HEK293T (cell line): ENCODE measurements around the gene MORC1.

Experiments
- CTCF ChIA-PET: fragments of 350-600 bp; formaldehyde crosslinking; extraction: SDS; loops from one replicate; lab custom pipeline; 2021; ENCODE audit warnings: antibody characterized with exemption, inconsistent platforms; lab: Yijun Ruan, JAX
- POLR2A ChIA-PET: fragments of 350-600 bp; formaldehyde crosslinking; extraction: SDS; loops from one replicate; lab custom pipeline; 2020; ENCODE audit warnings: antibody characterized with exemption, inconsistent platforms; lab: Yijun Ruan, JAX
- DNase-seq: peaks from one replicate; pipeline ENCODE4 v3.0.0; 2012; ENCODE audit warnings: mixed read lengths; ENCODE audit errors: extremely low spot score
- ARNT ChIP-seq: fragments of 450-650 bp; IDR thresholded peaks from 2 replicates; pipeline ENCODE4 v1.6.1; 2017; ENCODE audit warnings: mild to moderate bottlenecking
- BHLHE40 ChIP-seq: fragments of 450-650 bp; IDR thresholded peaks from 2 replicates; pipeline ENCODE4 v1.6.1; 2016; ENCODE audit warnings: mild to moderate bottlenecking, moderate library complexity, borderline replicate concordance
- CTBP1 ChIP-seq: fragments of 450-650 bp; IDR thresholded peaks from 2 replicates; pipeline ENCODE4 v1.6.1; 2016; ENCODE audit warnings: borderline replicate concordance
- ELF4 ChIP-seq: fragments of 450-650 bp; IDR thresholded peaks from 2 replicates; pipeline ENCODE4 v1.6.1; 2017; ENCODE audit warnings: antibody characterized with exemption
- FOXA1 ChIP-seq: fragments of 450-650 bp; IDR thresholded peaks from 2 replicates; pipeline ENCODE4 v1.6.1; 2016; ENCODE audit warnings: mild to moderate bottlenecking
- FOXK2 ChIP-seq: fragments of 450-650 bp; IDR thresholded peaks from 2 replicates; pipeline ENCODE4 v1.6.1; 2016; ENCODE audit warnings: mild to moderate bottlenecking
- FOXM1 ChIP-seq: fragments of 450-650 bp; IDR thresholded peaks from 2 replicates; pipeline ENCODE4 v1.6.1; 2017; ENCODE audit warnings: mild to moderate bottlenecking, borderline replicate concordance
- HDGF ChIP-seq: fragments of 450-650 bp; IDR thresholded peaks from 2 replicates; pipeline ENCODE4 v1.6.1; 2017; ENCODE audit warnings: antibody characterized with exemption, borderline replicate concordance
- L3MBTL2 ChIP-seq: fragments of 450-650 bp; conservative IDR thresholded peaks from 2 replicates; pipeline ENCODE4 v1.6.1; 2016; ENCODE audit warnings: mild to moderate bottlenecking
- LEF1 ChIP-seq: fragments of 450-650 bp; IDR thresholded peaks from 2 replicates; pipeline ENCODE4 v1.6.1; 2017; ENCODE audit warnings: mild to moderate bottlenecking, borderline replicate concordance
- NFRKB ChIP-seq: fragments of 450-650 bp; IDR thresholded peaks from 2 replicates; pipeline ENCODE4 v1.6.1; 2016; ENCODE audit warnings: mild to moderate bottlenecking, moderate library complexity
- SP1 ChIP-seq: fragments of 450-650 bp; IDR thresholded peaks from 2 replicates; pipeline ENCODE4 v1.6.1; 2017
- SUZ12 ChIP-seq: fragments of 450-650 bp; IDR thresholded peaks from 2 replicates; pipeline ENCODE4 v1.6.1; 2016; ENCODE audit warnings: mild to moderate bottlenecking
- TARDBP ChIP-seq: fragments of 450-650 bp; IDR thresholded peaks from 2 replicates; pipeline ENCODE4 v1.6.1; 2016
- ZNF384 ChIP-seq: fragments of 450-650 bp; IDR thresholded peaks from 2 replicates; pipeline ENCODE4 v1.6.1; 2016
- TF ChIP-seq, protein P1 (sequence below): fragments of 450-650 bp; IDR thresholded peaks from 2 replicates; pipeline ENCODE4 v1.6.1; 2016

The MORC1 gene

DNA sequence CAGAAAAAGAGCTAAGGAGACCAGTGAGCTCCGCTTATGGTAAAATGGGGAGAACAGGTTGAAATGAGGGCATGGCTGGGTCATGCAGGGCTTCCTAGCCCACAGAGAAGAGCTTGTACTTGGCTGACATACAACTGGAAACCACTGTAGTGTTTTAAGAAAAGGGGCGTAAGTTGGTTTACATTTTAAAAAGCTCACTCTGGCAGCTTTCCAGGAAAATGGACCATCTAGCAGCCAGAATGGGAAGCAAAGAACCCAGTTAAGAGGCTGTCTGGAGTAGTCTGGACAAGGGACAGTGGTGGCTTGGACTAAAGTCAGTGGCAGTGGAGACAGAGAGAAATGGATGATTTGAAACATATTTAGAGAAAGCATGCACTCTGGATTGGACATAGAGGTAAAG lies 1.9 kb downstream of the MORC1 start:
- DNase-seq, result no peak
- CTCF ChIA-PET, result no interaction called here
- POLR2A ChIA-PET, result no interaction called here
- TF ChIP-seq ELF4 (no peak), ARNT (no peak)
- TF ChIP-seq, protein P1, sequence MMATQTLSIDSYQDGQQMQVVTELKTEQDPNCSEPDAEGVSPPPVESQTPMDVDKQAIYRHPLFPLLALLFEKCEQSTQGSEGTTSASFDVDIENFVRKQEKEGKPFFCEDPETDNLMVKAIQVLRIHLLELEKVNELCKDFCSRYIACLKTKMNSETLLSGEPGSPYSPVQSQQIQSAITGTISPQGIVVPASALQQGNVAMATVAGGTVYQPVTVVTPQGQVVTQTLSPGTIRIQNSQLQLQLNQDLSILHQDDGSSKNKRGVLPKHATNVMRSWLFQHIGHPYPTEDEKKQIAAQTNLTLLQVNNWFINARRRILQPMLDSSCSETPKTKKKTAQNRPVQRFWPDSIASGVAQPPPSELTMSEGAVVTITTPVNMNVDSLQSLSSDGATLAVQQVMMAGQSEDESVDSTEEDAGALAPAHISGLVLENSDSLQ, result no peak

DNA sequence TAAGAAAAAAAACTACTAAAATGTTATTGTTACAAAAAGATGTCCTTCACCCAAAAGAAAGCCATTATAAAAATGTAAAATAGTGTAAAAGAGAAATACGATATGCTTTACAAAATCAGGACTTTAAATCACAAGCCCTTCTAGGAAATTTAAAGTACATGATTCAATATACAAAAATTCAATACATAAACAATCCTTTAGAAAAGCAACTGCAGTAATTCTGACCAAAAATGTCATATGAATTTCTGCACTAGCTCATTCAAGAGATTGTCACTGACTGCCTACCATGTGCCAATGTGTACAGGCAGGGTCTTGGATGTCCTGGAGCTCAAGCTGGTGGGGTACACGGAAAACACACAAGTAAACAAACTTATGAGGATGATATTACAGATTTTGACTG lies 2.5 kb downstream of the MORC1 start:
- TF ChIP-seq NFRKB (no peak), SP1 (no peak), LEF1 (no peak), FOXA1 (no peak), CTBP1 (no peak), FOXK2 (no peak), ELF4 (no peak), L3MBTL2 (no peak), FOXM1 (no peak)

DNA sequence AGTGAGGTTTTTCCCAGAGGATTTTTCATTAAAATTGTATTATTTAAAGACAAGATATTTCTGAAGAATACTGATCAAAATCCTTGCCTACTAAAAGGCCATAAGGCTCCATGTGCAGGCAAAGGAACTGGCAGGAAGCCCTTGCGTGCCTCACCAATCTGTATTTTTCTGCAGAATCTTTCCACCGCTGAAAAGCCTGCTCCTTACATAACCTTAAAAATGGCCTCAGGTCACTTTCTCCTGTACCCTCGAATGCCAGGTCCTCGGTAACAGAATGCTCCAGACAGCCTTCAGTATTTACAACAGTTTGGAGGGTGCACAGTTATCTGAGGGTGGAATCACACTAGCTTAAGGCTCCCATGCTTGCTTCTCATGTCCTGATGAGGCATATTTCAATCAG lies 3.2 kb downstream of the MORC1 start:
- ChIA-PET POLR2A (no interaction called here), CTCF (no interaction called here)
- TF ChIP-seq L3MBTL2 (no peak), SUZ12 (no peak), SP1 (no peak), BHLHE40 (no peak), FOXK2 (no peak), FOXM1 (no peak), ARNT (no peak), ELF4 (no peak), ZNF384 (no peak), NFRKB (no peak), LEF1 (no peak), FOXA1 (no peak), CTBP1 (no peak), TARDBP (no peak), HDGF (no peak)
- TF ChIP-seq, protein P1, result no peak
- no peak for DNase-seq

More for the DNA sequence above, 2.5 kb downstream of the MORC1 start:
- no peak for DNase-seq
- ChIA-PET POLR2A (no interaction called here), CTCF (no interaction called here)

DNA sequence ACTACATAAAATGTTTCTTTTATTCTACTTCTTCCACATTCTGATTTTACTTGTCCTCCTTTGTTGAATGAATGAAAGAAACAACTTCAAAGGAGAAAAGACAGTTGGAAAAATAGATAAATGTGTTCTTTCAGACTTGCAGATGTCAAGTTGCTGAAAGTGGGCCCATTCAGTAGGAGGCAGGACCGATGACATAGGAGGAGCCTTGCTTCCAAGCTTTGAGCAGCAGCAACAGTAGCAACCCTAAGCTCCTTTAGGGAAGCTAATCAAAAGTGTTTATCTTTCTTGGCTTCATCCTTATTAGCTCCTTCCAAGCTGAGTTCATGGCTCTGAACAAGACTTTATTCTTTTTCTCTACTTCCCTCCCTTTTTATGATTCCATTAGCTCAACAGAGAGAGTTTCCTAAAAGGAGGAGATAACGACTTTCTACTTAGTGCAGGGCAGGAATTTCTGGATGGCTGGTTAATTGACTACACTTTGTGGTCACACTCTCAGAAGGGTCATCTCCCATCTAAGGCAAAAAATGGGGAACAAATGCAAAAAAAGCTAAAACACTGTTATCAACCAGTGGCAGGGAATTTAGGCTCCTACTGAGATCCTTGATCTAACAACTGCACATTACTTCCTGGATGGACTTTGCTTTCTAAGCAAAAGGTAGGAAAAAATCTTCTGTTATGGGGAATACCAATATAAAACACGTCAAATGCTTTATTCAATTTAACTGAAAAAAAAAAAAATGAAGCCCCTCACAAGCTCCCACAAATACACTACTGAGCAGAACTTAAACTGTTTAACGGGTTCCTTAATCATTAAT lies 4.8 kb downstream of the MORC1 start:
- no peak for DNase-seq
- ChIA-PET POLR2A (no interaction called here), CTCF (no interaction called here)
- no peak for TF ChIP-seq L3MBTL2
- no peak for TF ChIP-seq FOXA1

DNA sequence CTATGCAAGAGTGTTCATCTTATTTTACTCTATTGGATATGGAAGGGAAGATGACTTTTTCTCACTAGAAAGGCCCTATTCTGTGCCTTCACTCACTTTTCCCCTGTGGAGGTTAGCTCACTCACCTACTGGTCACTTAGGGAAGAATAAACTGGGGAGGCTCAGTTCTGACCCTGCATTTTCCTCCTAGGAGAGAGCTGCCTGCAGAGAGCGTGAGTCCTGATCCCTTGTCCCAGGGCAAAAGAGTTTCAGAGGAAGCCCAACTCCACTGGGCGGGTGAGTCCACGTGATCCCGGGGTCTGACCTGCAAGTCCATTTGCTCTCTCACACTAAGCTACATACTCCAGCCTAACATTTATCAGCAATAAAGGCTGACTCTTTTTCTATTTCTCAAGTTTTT lies 8.4 kb downstream of the MORC1 start:
- TF ChIP-seq L3MBTL2, result no peak
- TF ChIP-seq SP1, result no peak
- TF ChIP-seq LEF1, result no peak
- no peak for TF ChIP-seq SUZ12
- TF ChIP-seq FOXK2, result no peak
- TF ChIP-seq NFRKB, result no peak
- TF ChIP-seq FOXA1, result no peak
- TF ChIP-seq, protein P1, result no peak
- TF ChIP-seq ZNF384, result no peak
- no peak for TF ChIP-seq TARDBP
- TF ChIP-seq CTBP1, result no peak
- no peak for TF ChIP-seq HDGF
- TF ChIP-seq FOXM1, result no peak
- TF ChIP-seq ARNT, result no peak
- TF ChIP-seq ELF4, result no peak
- no peak for TF ChIP-seq BHLHE40
- DNase-seq, result no peak
- CTCF ChIA-PET, result no interaction called here
- POLR2A ChIA-PET, result no interaction called here

DNA sequence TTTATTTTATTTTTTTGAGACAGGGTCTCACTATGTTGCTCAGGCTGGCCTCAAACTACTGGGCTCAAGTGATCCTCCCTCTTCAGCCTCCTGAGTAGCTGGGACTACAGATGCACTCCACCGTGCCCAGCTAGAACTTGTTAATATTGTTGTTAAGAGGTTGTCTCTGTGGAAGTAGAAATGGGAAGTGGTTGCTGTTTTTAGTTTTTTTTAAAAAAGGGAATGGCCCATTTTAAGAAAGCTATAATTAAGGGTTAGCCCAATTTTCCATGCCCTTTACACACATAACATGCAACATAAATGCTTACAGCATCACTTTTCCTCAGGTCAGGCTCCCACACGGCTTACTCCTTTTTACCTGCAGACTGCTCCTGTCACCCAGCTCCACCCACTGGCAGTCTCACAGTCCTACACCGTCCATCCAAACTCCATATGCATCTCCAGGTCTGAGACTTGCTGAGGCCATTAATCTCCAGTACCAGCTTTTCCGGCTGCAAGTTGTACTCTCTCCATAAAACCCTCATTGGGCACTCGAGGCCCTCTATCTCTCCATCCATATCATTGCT lies 19.8 kb downstream of the MORC1 start:
- TF ChIP-seq ZNF384 (no peak), TARDBP (no peak), ARNT (no peak), SUZ12 (no peak), L3MBTL2 (no peak), LEF1 (no peak), BHLHE40 (no peak), SP1 (no peak), CTBP1 (no peak), HDGF (no peak), ELF4 (no peak), FOXA1 (no peak), NFRKB (no peak), FOXK2 (no peak), FOXM1 (no peak)
- TF ChIP-seq, protein P1, result no peak
- DNase-seq, result peak; percentile 45
- ChIA-PET CTCF (interaction anchor here (0.7 to 0.8 kb wide), 3 partner anchors 10 to 122 kb away, joined by 3 to 4 read pairs (median 3); no protein-coding TSS in a partner anchor), POLR2A (no interaction called here)
